Transverse colon (tissue), 4 donors: ENCODE measurements around the gene SCN2A.

Experiments used
- CTCF ChIP-seq, 5 experiments: fragments of 200-600 bp in 3 of 5; fragments of 450-650 bp in 2 of 5; sonication (generic) in 3 of 5; IDR thresholded peaks; 1 replicate in 2 of 5; 2 replicates in 3 of 5; pipeline ENCODE4 v1.5.1; 2016 to 2017; ENCODE audit warnings: antibody characterized with exemption in 5 of 5, inconsistent platforms in 3 of 5, mild to moderate bottlenecking in 2 of 5, moderate library complexity in 1 of 5
- EP300 ChIP-seq: sonication (generic); formaldehyde crosslinking; IDR thresholded peaks from one replicate; pipeline ENCODE4 v1.6.1; 2017; ENCODE audit warnings: antibody characterized with exemption, low read depth
- POLR2A ChIP-seq: fragments of 450-650 bp; IDR thresholded peaks from one replicate; pipeline ENCODE4 v1.6.1; 2016; ENCODE audit warnings: antibody characterized with exemption, mild to moderate bottlenecking, moderate library complexity
- POLR2AphosphoS5 ChIP-seq, 3 donors: sonication (generic); formaldehyde crosslinking; IDR thresholded peaks; one replicate each; pipeline ENCODE4 v1.6.1; 2016; ENCODE audit warnings: antibody characterized with exemption in 3 of 3

- TF ChIP-seq CTCF (IDR thresholded peaks at IDR 0.05) (no peak), POLR2AphosphoS5 (IDR thresholded peaks at IDR 0.05) (no peak), POLR2A (no peak), EP300 (no peak)
Observed at GRCh38 chr2:165283342-165283741, 44.1 kb downstream of the SCN2A start.
